ENCODE data around the gene GATB.

Gene GATB

DNA sequence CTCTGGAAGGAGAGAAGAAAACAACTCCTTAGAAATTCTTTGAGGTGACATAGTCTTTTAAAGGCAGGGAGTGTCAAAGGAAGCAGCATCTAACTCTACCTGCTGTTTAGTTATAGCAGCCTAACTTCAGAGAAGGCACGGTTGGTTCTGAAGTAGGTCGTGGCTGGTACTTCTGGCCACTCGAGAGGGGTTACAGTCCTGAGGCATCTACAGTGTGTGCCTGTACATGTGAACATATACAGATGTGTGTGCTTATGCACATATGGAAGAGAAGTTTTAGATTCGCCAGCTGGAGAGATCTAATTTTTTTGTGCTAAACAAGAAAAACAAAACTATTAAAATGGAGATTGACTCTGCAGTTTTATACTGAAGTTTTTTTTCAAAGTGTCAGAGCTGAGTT, 52.7 kb downstream of the GATB start:
- no peak overlapping the region for H3K27ac ChIP-seq
- no peak for DNase-seq (ENCODE audit: low read depth, low spot score)

DNA sequence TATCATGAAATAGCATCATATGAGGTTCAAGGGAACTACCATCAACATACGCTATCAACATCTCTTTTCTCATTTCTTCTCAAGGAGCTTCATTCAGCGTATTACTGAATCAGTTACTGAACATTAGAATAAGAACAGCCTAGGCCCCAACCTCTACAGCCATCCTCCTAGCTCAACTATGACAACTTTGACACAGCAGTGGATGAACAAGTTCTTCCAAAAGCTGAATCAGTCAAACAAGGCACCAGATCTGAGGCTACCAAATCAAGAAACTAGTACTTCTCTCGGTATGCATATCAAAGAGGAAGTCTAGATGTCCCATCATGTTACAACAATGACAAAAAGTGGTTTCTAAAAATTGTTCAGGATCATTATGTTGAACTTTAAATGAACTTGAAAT, 57.4 kb downstream of the GATB start:
- no peak for DNase-seq (ENCODE audit: low read depth, low spot score)
- no peak overlapping the region for H3K27ac ChIP-seq

GRCh38 chr4:151702256-151702655, 58.6 kb downstream of the GATB start:
- H3K27ac ChIP-seq = no peak overlapping the region
- no peak for DNase-seq (ENCODE audit: low read depth, low spot score)

DNA sequence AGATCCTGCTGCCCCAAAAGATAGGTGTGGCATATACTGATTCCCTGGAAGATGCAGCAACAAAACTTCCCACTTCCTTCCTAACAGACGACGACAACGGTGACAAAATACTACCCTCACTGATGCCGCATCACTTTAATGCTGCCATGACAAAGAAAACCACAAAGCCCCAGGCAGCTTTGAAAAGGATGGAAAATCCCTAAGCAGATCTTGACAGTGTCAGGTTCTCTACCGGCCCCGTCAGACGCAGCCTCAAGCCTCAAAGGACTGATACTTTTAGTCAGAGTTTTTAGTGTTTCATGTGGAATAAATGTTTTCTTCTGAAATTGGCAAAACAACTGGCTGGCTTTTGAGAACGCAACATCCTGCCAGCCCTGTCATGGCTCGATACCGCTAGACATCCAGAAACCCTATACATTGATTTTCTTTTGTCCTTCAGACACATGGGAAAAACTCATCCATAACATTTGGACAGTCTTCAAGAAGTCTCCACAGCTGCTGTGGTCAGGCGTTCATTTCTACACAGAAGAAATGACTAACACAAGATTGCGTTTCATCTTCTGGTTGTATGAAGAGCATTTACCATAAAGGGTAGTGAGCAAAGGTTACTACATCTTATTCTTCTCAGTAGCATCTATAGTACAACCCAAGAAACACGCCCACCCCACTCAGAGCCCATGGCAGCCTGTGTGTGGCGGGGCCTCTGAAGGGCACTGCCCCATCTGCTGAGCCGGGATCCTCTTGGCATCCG, 60.1 kb downstream of the GATB start:
- no peak for DNase-seq (ENCODE audit: low read depth, low spot score)
- H3K27ac ChIP-seq = no peak overlapping the region

DNA sequence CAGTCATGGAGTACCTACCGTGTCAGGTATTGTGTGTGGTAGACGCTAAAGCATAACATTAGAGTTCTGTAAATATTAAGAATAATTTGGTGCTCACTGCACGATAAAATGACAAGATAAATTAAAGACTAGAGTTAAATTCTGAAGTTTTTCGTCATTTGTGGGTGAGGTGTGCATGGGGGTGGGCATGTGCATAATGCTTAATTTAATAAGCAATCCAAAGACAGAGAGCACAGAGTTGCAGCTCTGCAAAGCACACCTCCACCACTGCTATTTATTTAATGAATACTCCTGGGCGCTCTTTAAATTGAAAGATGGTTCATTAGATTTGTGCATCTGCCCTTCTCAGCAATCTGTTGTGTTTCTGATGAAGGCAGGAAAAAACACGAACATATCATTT, 62.6 kb downstream of the GATB start:
- no peak overlapping the region for H3K27ac ChIP-seq
- DNase-seq (ENCODE audit: low read depth, low spot score) = no peak

DNA sequence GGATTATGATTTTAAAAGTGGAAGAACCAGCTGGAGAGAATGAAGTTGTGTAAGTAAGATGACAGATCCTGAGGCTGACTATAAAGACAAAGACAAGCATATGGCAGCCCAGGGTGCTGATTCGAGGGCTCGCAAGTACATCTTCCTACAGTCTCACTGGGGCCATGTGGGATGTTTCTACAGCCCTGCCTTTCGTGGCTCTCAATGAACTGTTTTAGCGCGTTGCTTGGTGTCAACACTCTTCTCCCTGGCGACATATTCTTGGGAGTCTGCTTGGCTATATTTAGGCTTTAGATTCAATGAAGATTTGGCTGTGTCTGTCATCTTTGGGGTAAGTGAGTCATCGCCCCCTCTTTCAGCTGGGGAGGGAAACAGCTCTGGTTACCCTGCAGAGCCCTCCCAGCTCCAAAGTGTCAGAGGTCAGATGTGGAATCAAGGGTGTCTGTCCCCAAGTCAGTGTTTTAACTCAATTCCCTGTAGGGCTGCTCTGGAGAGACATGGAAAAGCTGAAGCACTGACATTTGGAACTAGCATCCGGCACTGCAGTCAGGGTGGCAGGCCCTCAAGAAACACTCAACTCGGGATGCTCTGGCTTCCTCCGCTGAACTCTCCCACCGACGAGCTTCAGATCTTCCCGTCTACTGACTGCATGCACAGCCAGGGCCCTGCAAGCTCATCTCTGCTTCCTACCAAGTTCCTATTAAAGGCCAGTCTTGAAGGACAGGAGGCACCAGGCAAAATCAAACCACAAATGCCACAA, 65.7 kb downstream of the GATB start:
- no peak for DNase-seq (ENCODE audit: low read depth, low spot score)

GRCh38 chr4:151692821-151693673, 67.8 kb downstream of the GATB start:
- no peak for DNase-seq (ENCODE audit: low read depth, low spot score)
- H3K27ac ChIP-seq = no peak overlapping the region

More for the DNA sequence above, 65.7 kb downstream of the GATB start:
- H3K27ac ChIP-seq = no peak overlapping the region

DNA sequence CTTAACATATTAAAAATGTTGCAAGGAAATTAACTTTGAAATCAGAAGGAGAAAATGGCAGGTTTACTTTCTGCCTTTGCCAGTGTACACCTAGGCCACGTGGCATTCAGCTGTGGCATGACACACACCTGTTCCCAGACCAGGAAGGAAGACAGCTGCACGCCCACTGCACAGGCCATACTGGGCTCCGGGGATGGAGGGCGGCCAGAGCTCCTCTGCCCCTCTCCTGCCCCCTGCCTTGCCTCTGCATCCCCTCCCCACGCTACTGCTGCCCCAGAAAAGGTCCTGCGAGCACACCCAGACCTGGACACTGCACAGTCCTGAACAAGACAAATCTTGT, 68.4 kb downstream of the GATB start:
- DNase-seq (ENCODE audit: low read depth, low spot score) = no peak
- no peak overlapping the region for H3K27ac ChIP-seq

DNA sequence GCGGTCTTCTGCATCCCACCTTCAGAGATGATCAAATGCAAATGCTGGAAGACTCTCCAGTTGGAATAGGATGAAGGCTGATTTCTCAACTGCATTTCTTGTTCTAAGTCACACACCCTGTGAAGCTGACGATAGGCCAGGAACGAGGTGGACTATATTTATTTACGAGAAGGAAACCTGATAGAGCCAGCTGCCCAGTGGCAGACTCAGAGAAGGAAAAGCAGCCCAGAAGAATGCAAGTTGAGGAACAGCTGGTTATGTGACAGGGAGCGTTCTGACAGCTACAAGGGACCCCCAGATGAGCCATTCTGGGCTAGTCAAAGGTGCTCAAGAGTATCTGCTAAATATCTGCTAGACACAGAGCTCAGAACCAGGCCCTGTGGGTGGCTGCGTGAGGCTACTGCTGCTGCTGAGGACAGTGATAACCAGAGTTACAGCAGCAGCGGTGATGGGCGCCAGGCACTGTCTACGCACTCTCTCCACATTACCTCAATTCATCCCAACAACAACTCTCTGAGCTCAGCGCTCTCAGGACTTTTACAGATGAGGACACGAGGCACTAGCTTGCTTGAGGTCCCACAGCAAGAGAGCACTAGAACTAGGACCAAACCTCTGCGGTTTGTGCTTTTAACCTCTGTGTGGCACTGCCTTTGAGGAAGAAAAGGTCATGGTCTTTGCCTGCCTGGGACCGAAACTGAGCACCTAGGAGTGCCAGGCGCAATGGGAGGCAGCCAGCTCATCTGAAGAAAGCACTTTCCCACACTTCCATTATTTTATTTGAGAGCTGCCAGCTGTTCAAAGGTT, 69.0 kb downstream of the GATB start:
- H3K27ac ChIP-seq = no peak overlapping the region
- DNase-seq (ENCODE audit: low read depth, low spot score) = no peak

DNA sequence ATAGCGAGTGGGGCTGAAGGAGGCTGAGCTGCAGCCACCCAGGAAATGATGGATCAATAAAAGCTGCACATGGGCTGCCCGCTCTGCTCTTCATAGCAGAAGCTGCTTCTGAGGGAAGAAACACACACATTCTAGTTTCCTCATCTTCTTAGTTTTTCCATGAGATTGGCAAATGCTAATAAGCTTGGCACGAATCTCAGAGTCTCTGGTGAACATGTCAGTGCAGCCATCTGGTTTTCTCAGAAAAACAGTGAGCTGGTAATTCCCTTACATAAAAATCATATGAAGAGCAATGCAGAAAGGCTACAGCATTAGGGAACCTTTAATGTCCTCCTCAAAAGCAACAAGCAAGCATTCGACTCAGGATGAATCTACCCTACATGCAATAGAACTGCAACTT, 69.9 kb downstream of the GATB start:
- DNase-seq (ENCODE audit: low read depth, low spot score) = no peak
- H3K27ac ChIP-seq = no peak overlapping the region

DNA sequence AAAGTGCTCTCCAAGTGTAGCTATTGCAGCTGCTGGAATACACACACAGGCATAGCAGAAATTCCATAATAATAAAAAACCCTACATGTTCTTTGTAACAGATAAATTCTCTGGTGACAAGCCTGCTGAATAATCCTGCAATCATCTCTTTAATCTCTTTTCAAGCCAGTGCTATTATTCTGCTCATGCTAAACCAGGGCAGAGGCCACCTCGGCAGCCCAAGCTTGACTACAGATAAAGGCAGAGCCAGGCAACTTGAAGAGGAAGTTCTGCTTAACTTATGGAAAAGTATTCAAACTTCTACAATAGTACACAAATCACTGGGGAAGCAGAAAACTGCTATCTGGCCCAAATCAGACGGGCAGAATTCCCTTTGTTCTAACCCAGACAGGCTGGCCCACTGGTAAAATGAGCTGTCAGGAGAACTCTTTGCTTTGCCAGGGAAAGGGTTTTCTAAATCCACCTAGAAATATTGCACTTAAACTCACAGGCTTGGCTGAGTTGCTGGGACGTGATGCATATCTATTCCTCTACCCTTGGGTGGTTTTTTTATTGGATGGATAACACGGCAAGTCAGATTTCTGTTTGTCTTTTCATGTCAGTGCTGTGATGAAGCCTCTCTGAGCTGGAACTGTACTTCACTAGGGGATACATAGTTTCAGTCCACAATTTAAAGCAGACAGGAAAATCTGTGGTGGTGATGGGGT, 70.5 kb downstream of the GATB start:
- no peak for DNase-seq (ENCODE audit: low read depth, low spot score)
- H3K27ac ChIP-seq = no peak overlapping the region

DNA sequence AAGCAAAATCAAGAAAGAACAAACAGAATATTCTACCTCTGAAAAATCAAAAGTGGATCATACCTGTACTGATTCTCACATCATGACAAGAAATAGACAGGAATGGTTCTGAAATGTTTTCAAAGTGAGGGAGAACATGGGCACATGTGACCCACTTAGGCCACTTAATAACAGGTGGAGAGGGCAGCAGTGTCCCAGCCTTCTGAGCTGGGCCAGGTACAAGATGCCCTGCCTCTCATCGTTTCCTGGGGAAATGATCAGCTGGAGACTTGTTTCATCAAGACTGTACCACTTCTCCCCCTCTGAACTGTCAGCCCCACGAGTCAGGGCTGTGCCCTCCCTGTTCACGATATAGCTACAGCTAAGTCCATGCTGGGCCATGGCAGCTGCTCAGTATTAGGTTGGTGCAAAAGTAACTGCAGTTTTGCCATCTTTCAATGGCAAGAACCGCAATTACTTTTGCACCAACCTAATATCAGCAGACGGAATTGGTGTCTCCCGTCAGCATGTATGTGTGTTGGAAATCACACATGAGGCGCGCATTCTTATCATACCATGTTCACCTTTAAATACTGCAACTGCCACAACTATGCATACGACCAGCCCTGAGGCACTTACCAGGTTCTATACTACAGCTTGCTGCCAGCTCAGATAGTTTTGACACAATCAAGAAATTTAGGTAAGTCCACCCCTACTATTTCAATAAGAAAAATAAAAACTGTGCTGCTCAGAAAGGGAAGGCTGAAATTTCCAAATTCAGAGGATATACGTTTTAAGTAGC, 71.4 kb downstream of the GATB start:
- H3K27ac ChIP-seq = no peak overlapping the region
- DNase-seq (ENCODE audit: low read depth, low spot score) = no peak

GRCh38 chr4:151688785-151689043, 72.1 kb downstream of the GATB start:
- H3K27ac ChIP-seq = no peak overlapping the region
- DNase-seq (ENCODE audit: low read depth, low spot score) = no peak

- no peak overlapping the region for H3K27ac ChIP-seq
- DNase-seq (ENCODE audit: low read depth, low spot score) = no peak
Measured at GRCh38 chr4:151688003-151688784, 72.6 kb downstream of the GATB start.

DNA sequence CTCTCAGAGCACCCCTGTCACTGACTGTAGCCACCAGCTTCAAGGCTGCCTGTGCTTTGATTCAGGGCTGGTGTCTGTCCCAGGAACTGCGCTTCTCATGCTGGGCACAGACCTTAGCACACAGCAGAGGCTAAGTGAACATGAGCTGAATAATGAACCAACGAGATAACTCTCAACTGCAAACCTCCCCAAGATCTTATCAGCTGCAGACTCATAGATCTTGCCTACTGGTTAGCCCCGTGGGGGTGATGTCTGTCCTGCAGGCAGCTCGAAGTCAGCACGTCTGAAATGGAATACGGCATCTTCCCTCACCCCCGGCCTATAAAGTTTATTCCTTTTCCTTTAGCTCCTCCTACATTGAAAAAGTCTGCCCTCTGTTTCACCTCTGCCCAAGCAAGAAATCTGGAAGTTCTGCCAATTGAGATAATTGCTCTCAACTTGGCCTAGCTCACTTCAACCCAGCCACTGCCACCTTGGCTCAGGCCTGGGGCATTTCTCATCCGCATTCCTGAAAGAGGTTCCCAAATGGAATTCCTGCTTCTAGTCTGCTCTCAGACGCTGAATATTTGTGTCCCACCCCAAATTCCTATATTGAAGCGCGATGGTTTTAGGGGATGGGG, 73.7 kb downstream of the GATB start:
- H3K27ac ChIP-seq = no peak overlapping the region
- DNase-seq (ENCODE audit: low read depth, low spot score) = no peak

GRCh38 chr4:151685303-151685702, 75.5 kb downstream of the GATB start:
- no peak overlapping the region for H3K27ac ChIP-seq
- DNase-seq (ENCODE audit: low read depth, low spot score) = no peak

DNA sequence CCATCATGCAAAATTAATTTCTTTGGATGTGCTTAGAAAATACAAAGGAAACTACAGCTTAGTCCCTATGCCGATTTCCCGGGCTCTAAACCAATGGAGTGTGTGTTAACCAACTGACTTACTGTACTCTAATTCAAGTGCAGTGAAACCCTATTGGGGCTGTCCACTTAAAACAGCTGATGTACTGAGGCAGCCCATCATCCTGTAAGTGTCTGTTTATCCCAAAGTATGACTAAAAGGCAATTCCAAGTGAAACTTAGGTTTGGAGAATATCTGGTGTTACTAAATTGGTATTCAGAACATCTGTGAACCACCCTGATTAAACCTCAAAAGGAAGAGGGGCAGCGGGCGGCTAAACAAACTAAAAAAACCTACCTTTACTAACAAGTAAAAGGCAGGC, 79.7 kb downstream of the GATB start:
- no peak for DNase-seq (ENCODE audit: low read depth, low spot score)
- no peak overlapping the region for H3K27ac ChIP-seq

- H3K27ac ChIP-seq = no peak overlapping the region
- DNase-seq (ENCODE audit: low read depth, low spot score) = no peak
Measured at GRCh38 chr4:151679231-151679630, 81.6 kb downstream of the GATB start.

All from epithelial cell of prostate (primary cell).